Psoas muscle (tissue), 8 donors: ENCODE results near the gene EFCAB10. TPM values are rescaled to one million over a fixed set of nuclear protein-coding genes. Genes with fewer than 3 reads are reported as not detected.

Experiments used
- ATAC-seq, 4 donors: fragments of 200-7000 bp; cut with Tn5 transposase; one replicate each; pipeline ENCODE4 v1.9.1; 2020; ENCODE audit warnings: moderate library complexity in 3 of 4, mild to moderate bottlenecking in 2 of 4
- DNase-seq, 2 donors: peaks; one replicate each; pipeline ENCODE4 v3.0.0-alpha.2; 2020
- H3K27ac ChIP-seq: fragments of 200-600 bp; one replicate; pipeline ENCODE4 v1.8.0; 2022
- H3K27me3 ChIP-seq, 3 donors: fragments of 200-600 bp in 1 of 3; one replicate each; pipeline versions ENCODE4 v1.6.1 to v1.8.0; 2013 to 2022; ENCODE audit warnings: low read length in 2 of 3, mild to moderate bottlenecking in 2 of 3, moderate library complexity in 1 of 3; ENCODE audit not compliant: insufficient read depth in 3 of 3
- H3K36me3 ChIP-seq, 2 donors: fragments of 200-600 bp in 1 of 2; one replicate each; pipeline versions ENCODE4 v1.6.1 to v1.8.0; 2013 to 2022; ENCODE audit warnings: low read depth in 1 of 2, mild to moderate bottlenecking in 1 of 2, moderate library complexity in 1 of 2; ENCODE audit not compliant: insufficient read depth in 1 of 2
- H3K4me1 ChIP-seq: fragments of 200-600 bp; one replicate; pipeline ENCODE4 v1.8.0; 2022
- H3K4me3 ChIP-seq: fragments of 200-600 bp; one replicate; pipeline ENCODE4 v1.8.0; 2022; ENCODE audit warnings: mild to moderate bottlenecking
- H3K9me3 ChIP-seq: fragments of 200-600 bp; one replicate; pipeline ENCODE4 v1.8.0; 2022
- CTCF ChIP-seq: fragments of 200-600 bp; IDR thresholded peaks from one replicate; pipeline ENCODE4 v1.8.0; 2022; ENCODE audit warnings: antibody characterized with exemption
- WGBS, 3 donors: extraction: QIAGEN DNeasy Blood & Tissue Kit; methylation state at CpG; one replicate each; pipeline versions ENCODE4 v1.1.6 to v1.1.7; 2013; 5-methylcytosine and 5-hydroxymethylcytosine counted together
- intact Hi-C, 2 donors: fragments of 100-400 bp; cut with DNase I; formaldehyde crosslinking; loops; one replicate each; pipeline versions ENCODE4 v1.11.0 to v1.14.2; 2022
- polyA plus RNA-seq, 3 donors: library from polyadenylated mRNA; stranded (reverse); fragments of 200-250 nt; gene quantifications; one replicate each; pipeline ENCODE4 v1.2.3, GENCODE V29; 2013
- total RNA-seq, 4 donors: library from RNA; stranded (reverse); fragmentation: NEBNext Ultra II Directional in 2 of 4; extraction: Animal tissue kit (Norgen Biotek cat#: 25700) in 2 of 4; gene quantifications; one replicate each; pipeline versions ENCODE4 v1.2.1 to v1.2.4, GENCODE V29; 2021 to 2023
- donor health status: healthy with polysubstance abuse.
- donor health status: DM: no; HTN: no; CAD: no; lungs with moderate emphysema.
- donor health status: Bipolar disorder and iron deficiency.
- donor health status: healthy.
- donor health status: DM: yes; HTN: yes; CAD: no.
- donor health status: DM: no; HTN: no; CAD: no.
- donor health status: DM: no; HTN: no; CAD: no.
- donor health status: DM: yes; HTN: yes; CAD: no.

Gene EFCAB10
- total and polyA plus RNA-seq, 7 donors: not detected

- 96 to 98% (median 96%) methylated on average over 4 of the region's 4 CpGs for WGBS, 3 donors
- intact Hi-C loops: no loop called here
- ATAC-seq (no peak), DNase-seq (no peak)
- peaks cover 3 to 93% of the 10 kb centered on the region in 2 donors for H3K36me3 ChIP-seq
- no peak for TF ChIP-seq CTCF
- H3K27ac ChIP-seq: no peak overlapping the region
- no peaks in the 10 kb centered on the region for H3K27me3 ChIP-seq
- no peaks in the 10 kb centered on the region for H3K9me3 ChIP-seq
- H3K4me1 ChIP-seq: no peaks in the 10 kb centered on the region
- H3K4me3 ChIP-seq: no peak overlapping the region
Measured at GRCh38 chr7:105565190-105565589, 16.1 kb downstream of the EFCAB10 start.

- H3K4me3 ChIP-seq: no peak overlapping the region
- TF ChIP-seq CTCF: no peak
- H3K4me1 ChIP-seq: no peaks in the 10 kb centered on the region
- no peak overlapping the region for H3K27ac ChIP-seq
- 85 to 93% (median 88%) methylated on average over 1 of the region's 1 CpG for WGBS, 3 donors
- no peaks in the 10 kb centered on the region for H3K27me3 ChIP-seq
- intact Hi-C loops: no loop called here
- DNase-seq (no peak), ATAC-seq (no peak)
- no peaks in the 10 kb centered on the region for H3K9me3 ChIP-seq
- peaks cover 7 to 92% of the 10 kb centered on the region in 2 donors for H3K36me3 ChIP-seq
Measured at GRCh38 chr7:105559926-105560325, 21.4 kb downstream of the EFCAB10 start.

DNA sequence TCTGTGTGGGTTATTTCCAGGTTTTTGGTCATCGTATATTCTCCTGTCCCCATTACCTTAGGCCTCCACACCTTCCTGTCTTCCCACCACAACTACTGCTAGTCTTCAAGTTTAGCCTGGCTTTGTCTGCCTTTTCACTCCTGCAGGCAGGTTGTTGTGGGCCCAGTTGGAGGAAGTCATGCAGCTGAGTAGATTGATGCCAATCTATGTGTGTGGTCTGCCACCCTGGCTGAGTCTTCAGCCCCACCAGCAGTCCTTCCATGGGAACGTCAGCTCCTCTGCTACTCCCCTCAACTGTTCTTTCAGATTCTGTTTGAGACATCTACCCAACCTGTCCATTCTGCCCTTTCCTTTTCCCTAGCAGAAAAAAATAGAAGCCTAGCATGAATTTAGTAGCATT lies 43.0 kb downstream of the EFCAB10 start:
- WGBS, 3 donors: 69 to 71% (median 70%) methylated on average over 2 of the region's 2 CpGs
- no peak for TF ChIP-seq CTCF
- intact Hi-C loops: no loop called here
- Histone ChIP-seq H3K36me3 (peaks cover 7 to 95% of the 10 kb centered on the region in 2 donors), H3K27ac (no peak overlapping the region), H3K9me3 (no peaks in the 10 kb centered on the region), H3K4me1 (peaks cover 3% of the 10 kb centered on the region), H3K27me3 (no peaks in the 10 kb centered on the region), H3K4me3 (no peak overlapping the region)
- no peak for ATAC-seq
- no peak for DNase-seq

GRCh38 chr7:105532709-105533460 lies 48.4 kb downstream of the EFCAB10 start:
- DNase-seq (no peak), ATAC-seq (no peak)
- intact Hi-C loops: no loop called here
- Histone ChIP-seq H3K36me3 (peaks cover 4 to 44% of the 10 kb centered on the region in 2 donors), H3K4me1 (peaks cover 10% of the 10 kb centered on the region), H3K27me3 (peaks cover 0 to 1% (median 0%) of the 10 kb centered on the region in 3 donors), H3K9me3 (no peaks in the 10 kb centered on the region), H3K4me3 (peak overlapping the region; percentile 92), H3K27ac (peak overlapping the region; percentile 93)
- no peak for TF ChIP-seq CTCF
- WGBS, 3 donors: 35 to 36% (median 35%) methylated on average over 12 of the region's 12 CpGs
